Measurements from ENCODE around the gene ABCA1.
"Not testable (repeated sequence)": the region's sequence is repeated elsewhere in the genome, so short reads cannot be mapped to it uniquely, and the experiment has no call there.

Gene ABCA1

DNA sequence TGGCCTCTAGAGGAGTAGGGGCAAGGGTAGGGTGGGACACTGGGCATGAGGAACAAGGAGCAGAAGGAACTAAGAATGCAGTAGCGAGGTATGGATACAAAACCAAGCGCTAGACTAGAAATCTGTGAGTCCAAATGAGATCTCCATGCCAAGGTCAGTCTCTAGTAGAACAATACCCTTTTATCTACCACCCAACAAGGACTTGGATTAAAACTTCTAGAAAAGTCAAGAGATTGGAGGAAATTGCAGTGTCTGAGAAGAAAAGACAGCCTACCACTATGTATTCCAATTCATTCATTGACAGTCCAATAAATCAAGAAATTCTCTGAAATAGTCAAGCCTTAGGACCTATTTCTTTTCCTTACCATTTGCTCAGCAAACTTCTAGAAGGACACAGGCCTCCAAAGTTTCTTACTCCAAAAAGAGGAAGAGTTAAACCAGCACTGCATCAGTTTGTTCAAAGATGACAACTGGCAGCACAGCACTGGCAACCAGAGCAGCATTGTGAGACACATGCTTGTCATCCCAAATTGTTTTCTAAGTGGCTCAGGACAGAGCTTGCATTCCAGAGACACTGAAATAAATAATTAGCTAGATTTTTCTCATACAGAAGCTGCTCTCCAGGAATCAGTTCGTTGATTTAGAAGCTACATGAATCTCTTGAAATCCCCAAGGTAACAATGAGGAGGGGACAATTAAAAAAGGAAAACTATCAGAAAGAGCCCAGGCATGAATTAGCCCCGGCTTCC, 22.6 kb downstream of the ABCA1 start:
- in situ Hi-C loops (cut with MboI; ENCODE audit: low sequenced_read_pairs) = no loop called here

GRCh38 chr9:104903609-104904008, 24.3 kb downstream of the ABCA1 start:
- in situ Hi-C loops (cut with MboI; ENCODE audit: low sequenced_read_pairs) = no loop called here

GRCh38 chr9:104900871-104901270, 27.1 kb downstream of the ABCA1 start:
- in situ Hi-C loops (cut with MboI; ENCODE audit: low sequenced_read_pairs) = no loop called here

- in situ Hi-C loops (cut with MboI; ENCODE audit: low sequenced_read_pairs) = no loop called here
These were observed 27.6 kb downstream of the ABCA1 start for GRCh38 chr9:104900324-104900723.

- in situ Hi-C loops (cut with MboI; ENCODE audit: low sequenced_read_pairs) = no loop called here
These were observed 28.2 kb downstream of the ABCA1 start for GRCh38 chr9:104899759-104900247.

- in situ Hi-C loops (cut with MboI; ENCODE audit: low sequenced_read_pairs) = not testable (repeated sequence)
These were observed 29.6 kb downstream of the ABCA1 start for GRCh38 chr9:104898376-104898775.

GRCh38 chr9:104896131-104896530, 31.8 kb downstream of the ABCA1 start:
- in situ Hi-C loops (cut with MboI; ENCODE audit: low sequenced_read_pairs) = no loop called here

DNA sequence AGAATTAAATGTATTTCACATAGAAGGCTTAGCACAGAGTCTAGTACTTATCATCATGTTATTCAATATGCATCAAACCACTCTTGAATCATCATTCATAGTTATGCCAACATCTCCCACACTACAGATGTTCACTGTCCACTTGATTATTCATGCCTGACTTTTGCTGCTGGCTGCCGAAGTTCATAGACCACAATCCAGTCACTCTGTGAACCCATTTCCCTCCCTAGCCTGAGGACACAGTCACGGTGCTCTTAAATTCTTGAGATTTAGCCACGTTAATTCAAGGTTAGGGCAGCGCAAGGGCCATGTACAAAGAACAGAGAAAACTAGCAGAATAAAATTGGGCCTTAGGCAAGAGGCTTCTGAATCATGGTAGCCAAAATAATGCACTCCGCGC, 32.4 kb downstream of the ABCA1 start:
- in situ Hi-C loops (cut with MboI; ENCODE audit: low sequenced_read_pairs) = no loop called here

GRCh38 chr9:104892701-104893100, 35.3 kb downstream of the ABCA1 start:
- in situ Hi-C loops (cut with MboI; ENCODE audit: low sequenced_read_pairs) = no loop called here

DNA sequence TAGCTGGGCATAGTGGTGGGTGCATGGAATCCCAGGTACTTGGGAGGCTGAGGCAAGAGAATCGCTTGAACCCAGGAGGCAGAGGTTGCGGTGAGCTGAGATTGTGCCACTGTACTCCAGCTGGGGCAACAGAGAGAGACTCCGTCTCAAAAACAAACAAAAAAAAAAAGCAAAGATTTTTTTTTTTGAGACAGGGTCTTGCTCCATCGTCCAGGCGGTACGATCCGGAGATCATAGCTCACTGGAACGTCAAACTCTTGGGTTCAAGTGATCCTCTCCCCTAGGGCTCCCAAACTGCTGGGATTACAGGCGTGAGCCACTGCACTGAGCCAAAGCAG, 37.6 kb downstream of the ABCA1 start:
- in situ Hi-C loops (cut with MboI; ENCODE audit: low sequenced_read_pairs) = no loop called here

- in situ Hi-C loops (cut with MboI; ENCODE audit: low sequenced_read_pairs) = no loop called here
These were observed 41.9 kb downstream of the ABCA1 start for GRCh38 chr9:104885818-104886709.

DNA sequence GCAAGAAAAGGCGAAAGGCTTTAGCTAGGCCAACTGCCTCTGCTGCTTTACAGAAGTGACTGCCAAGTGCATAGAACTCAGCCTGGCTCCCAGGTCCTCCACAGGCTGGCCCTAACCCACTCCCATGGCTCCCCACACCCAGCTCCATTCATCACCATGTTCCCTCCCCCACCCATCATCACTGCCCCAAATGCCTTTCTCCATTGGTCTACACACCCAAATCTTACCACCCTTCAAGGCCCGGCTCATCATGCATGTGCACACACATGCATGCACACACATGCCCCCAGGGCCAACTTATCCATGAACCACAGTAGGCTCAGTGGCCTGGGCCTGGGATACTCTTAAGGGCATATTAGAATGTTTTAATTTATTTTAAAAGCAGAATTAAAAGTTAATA, 44.8 kb downstream of the ABCA1 start:
- in situ Hi-C loops (cut with MboI; ENCODE audit: low sequenced_read_pairs) = no loop called here

GRCh38 chr9:104882566-104882965, 45.4 kb downstream of the ABCA1 start:
- in situ Hi-C loops (cut with MboI; ENCODE audit: low sequenced_read_pairs) = no loop called here

GRCh38 chr9:104882086-104882485, 45.9 kb downstream of the ABCA1 start:
- in situ Hi-C loops (cut with MboI; ENCODE audit: low sequenced_read_pairs) = no loop called here

GRCh38 chr9:104879555-104880309, 48.2 kb downstream of the ABCA1 start:
- in situ Hi-C loops (cut with MboI; ENCODE audit: low sequenced_read_pairs) = no loop called here

- in situ Hi-C loops (cut with MboI; ENCODE audit: low sequenced_read_pairs) = no loop called here
These were observed 51.4 kb downstream of the ABCA1 start for GRCh38 chr9:104876587-104876986.

DNA sequence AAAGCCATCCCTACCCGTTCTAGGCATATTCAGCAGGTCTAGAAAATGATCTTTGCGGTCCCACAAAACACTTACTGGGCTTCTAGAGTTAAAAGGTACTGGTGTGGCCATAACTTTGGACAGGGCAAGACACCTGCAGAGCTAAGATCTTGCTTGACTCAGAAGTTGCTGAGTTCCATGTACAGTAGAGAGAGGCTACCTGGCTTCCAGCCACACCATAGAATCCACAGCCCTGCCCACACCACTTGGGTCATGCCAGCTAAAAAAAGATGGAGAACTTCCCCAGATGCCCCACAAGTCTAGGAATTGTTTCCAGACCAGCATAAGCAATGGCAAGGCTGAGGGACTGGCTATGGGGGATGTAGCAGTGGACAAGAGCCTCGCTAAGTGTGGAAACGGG, 52.1 kb downstream of the ABCA1 start:
- in situ Hi-C loops (cut with MboI; ENCODE audit: low sequenced_read_pairs) = no loop called here

- in situ Hi-C loops (cut with MboI; ENCODE audit: low sequenced_read_pairs) = no loop called here
These were observed 52.6 kb downstream of the ABCA1 start for GRCh38 chr9:104875320-104875719.

DNA sequence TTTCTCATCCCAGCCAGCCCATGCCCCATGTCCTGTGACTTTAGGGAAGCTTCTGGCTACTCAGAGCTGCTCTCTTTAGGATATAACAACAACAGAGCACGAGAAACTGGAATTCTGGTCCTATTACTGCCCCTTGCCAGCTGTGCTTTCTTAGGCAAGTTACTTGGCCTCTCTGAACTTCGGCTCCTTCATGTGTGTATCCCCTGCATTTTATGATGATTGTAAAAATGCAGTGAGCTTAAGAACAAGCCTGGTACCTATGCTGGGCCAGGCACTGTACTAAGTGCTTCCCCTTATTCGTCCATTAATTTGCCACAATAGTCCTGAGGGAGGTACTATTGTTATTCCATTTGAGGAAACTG, 54.5 kb downstream of the ABCA1 start:
- in situ Hi-C loops (cut with MboI; ENCODE audit: low sequenced_read_pairs) = no loop called here

DNA sequence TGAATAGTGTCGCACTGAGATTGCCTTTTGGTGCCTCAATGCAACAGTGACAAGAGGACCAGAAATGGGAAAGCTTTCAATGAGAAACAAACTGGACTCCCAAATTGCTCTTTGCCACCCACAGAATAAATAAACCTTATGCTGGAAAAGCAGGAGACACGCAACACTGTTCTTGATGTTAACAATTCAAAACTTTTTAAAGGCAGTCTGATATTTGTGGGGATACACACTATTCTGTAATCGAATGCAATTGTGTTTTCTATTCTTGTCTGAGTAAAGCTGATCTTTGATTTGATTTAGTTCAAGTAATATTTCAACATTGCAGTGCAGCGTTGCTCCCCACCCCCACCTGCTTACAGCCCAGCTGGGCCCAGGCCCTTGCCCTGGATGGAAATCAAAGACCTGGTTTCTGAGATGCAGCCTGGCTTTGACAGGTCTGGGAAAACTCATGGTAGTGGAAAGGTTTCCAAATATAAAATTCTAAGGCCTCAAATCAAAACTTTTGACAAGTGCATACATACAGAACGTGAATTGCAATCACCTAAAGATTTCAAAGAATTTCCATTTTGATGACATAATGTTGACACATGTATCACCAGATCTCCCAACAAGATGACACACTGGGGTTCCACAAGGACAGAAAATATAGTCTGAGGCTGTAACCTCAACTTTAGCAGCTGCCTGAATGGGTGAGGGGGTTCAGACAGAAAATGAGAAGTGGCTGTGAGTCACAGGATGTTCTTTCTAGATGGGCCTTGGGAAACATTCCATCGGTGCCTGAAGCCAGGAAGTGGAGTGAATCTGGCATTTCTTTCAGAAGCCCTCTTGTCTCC, 55.1 kb downstream of the ABCA1 start:
- in situ Hi-C loops (cut with MboI; ENCODE audit: low sequenced_read_pairs) = no loop called here

All from hTERT RPE-1 (cell line).